HCT116 (cell line): ENCODE data around the gene ATP1A2. TPM values are rescaled to one million over a fixed set of nuclear protein-coding genes. Genes with fewer than 3 reads are reported as not detected.
A peak's percentile ranks its signal among the peaks of the same experiment; 100 is the strongest.

Source experiments
- ATAC-seq: fragments of 200-7000 bp; cut with Tn5 transposase; 2 replicates; pipeline ENCODE4 v1.9.1; 2020; ENCODE audit warnings: mild to moderate bottlenecking, moderate library complexity
- BruUV-seq: library from RNA; stranded (reverse); fragments of 400-500 nt; replicated peaks from 2 replicates; lab custom pipeline; 2021; lab: Mats Ljungman, UMichigan
- CTCF ChIA-PET: fragments of 300-600 bp; sonication (Branson Sonifier 250); formaldehyde crosslinking; loops from one replicate; lab custom pipeline; 2021; ENCODE audit warnings: antibody characterized with exemption; lab: Charles Lee
- POLR2A ChIA-PET: fragments of 300-600, 350-600 bp; sonication (Branson Sonifier 250); formaldehyde crosslinking; loops from one replicate; lab custom pipeline; 2021; ENCODE audit warnings: antibody characterized with exemption; lab: Charles Lee
- RAD21 ChIA-PET, 2 experiments: fragments of 300-600 bp; sonication (Branson Sonifier 250); formaldehyde crosslinking; loops; one replicate each; lab custom pipeline; 2023; ENCODE audit warnings: low total read pairs in 2 of 2; ENCODE audit not compliant: uncharacterized antibody in 2 of 2, unreplicated experiment in 2 of 2, low non-redundant PET in 1 of 2; lab: Charles Lee
- DNase-seq: peaks from one replicate; pipeline ENCODE4 v3.0.0-alpha.2; 2010; ENCODE audit warnings: low read depth, low spot score
- H2AFZ ChIP-seq: fragments of 200-600 bp; shearing (Covaris generic), sonication (generic); 2 replicates; pipeline ENCODE4 v1.6.1; 2017; ENCODE audit warnings: low read depth, mixed run types, mixed read lengths, antibody characterized with exemption, low read length; ENCODE audit not compliant: poor library complexity, severe bottlenecking
- H3K27ac ChIP-seq: 2 replicates; pipeline ENCODE4 v1.5.1; 2012; ENCODE audit warnings: low read depth, low read length
- H3K27me3 ChIP-seq: fragments of 200-600 bp; sonication (generic); 2 replicates; pipeline ENCODE4 v1.6.1; 2016; ENCODE audit warnings: mixed run types, low read length, mixed read lengths; ENCODE audit not compliant: insufficient read depth
- H3K36me3 ChIP-seq, 2 experiments: fragments of 200-500 bp in 1 of 2; fragments of 200-600 bp in 1 of 2; sonication (Bioruptor generic) in 1 of 2; sonication (generic) in 1 of 2; 2 replicates each; pipeline versions ENCODE4 v1.5.1 to v1.6.1; 2014 to 2016; ENCODE audit warnings: low read length in 2 of 2, inconsistent platforms in 1 of 2, mixed read lengths in 1 of 2, mixed run types in 1 of 2; ENCODE audit not compliant: insufficient read depth in 2 of 2, control insufficient read depth in 1 of 2
- H3K4me1 ChIP-seq, 2 experiments: fragments of 200-600 bp in 1 of 2; sonication (generic) in 1 of 2; 2 replicates each; pipeline versions ENCODE4 v1.5.1 to v1.6.1; 2012 to 2017; ENCODE audit warnings: low read length in 2 of 2, inconsistent platforms in 1 of 2, mild to moderate bottlenecking in 1 of 2, mixed read lengths in 1 of 2, mixed run types in 1 of 2, moderate library complexity in 1 of 2; ENCODE audit not compliant: insufficient read depth in 2 of 2, control insufficient read depth in 1 of 2
- H3K4me2 ChIP-seq: fragments of 200-600 bp; sonication (generic); 2 replicates; pipeline ENCODE4 v1.6.1; 2017; ENCODE audit warnings: mixed run types, low read length, mixed read lengths
- H3K4me3 ChIP-seq, 2 experiments: fragments of 200-600 bp in 1 of 2; sonication (generic) in 1 of 2; replicated peaks in 1 of 2; 2 replicates each; pipeline ENCODE4 v1.5.1; 2011 to 2016; ENCODE audit warnings: low read length in 2 of 2, control low read depth in 1 of 2, low read depth in 1 of 2, mild to moderate bottlenecking in 1 of 2, mixed read lengths in 1 of 2, mixed run types in 1 of 2
- H3K79me2 ChIP-seq: fragments of 200-600 bp; sonication (generic); 2 replicates; pipeline ENCODE4 v1.6.1; 2017; ENCODE audit warnings: mild to moderate bottlenecking, mixed run types, low read length, moderate library complexity, mixed read lengths; ENCODE audit not compliant: insufficient read depth
- H3K9ac ChIP-seq: fragments of 200-600 bp; sonication (generic); 2 replicates; pipeline ENCODE4 v1.6.1; 2016; ENCODE audit warnings: low read length, mixed read lengths
- H3K9me2 ChIP-seq: fragments of 200-600 bp; sonication (generic), shearing (Covaris generic); 2 replicates; pipeline ENCODE4 v1.6.1; 2017; ENCODE audit warnings: mixed run types, mild to moderate bottlenecking, moderate library complexity; ENCODE audit not compliant: insufficient read depth
- H3K9me3 ChIP-seq, 2 experiments: fragments of 200-500 bp in 1 of 2; fragments of 200-600 bp in 1 of 2; sonication (Bioruptor generic) in 1 of 2; sonication (generic) in 1 of 2; 2 replicates each; pipeline ENCODE4 v1.6.1; 2014 to 2017; ENCODE audit warnings: low read length in 2 of 2, mixed read lengths in 2 of 2, inconsistent platforms in 1 of 2, low read depth in 1 of 2, mild to moderate bottlenecking in 1 of 2, mixed run types in 1 of 2, moderate library complexity in 1 of 2; ENCODE audit not compliant: control insufficient read depth in 1 of 2, insufficient read depth in 1 of 2
- H4K20me1 ChIP-seq: fragments of 200-600 bp; sonication (generic), shearing (Covaris generic); 2 replicates; pipeline ENCODE4 v1.6.1; 2017; ENCODE audit warnings: mixed run types, mild to moderate bottlenecking, moderate library complexity; ENCODE audit not compliant: insufficient read depth
- ATF3 ChIP-seq: IDR thresholded peaks from 2 replicates; pipeline ENCODE4 v1.6.1; 2012
- CTCF ChIP-seq, 3 experiments: fragments of 200-600 bp in 1 of 3; sonication (generic) in 1 of 3; IDR thresholded peaks in 2 of 3; conservative IDR thresholded peaks in 1 of 3; 2 replicates each; pipeline ENCODE4 v1.5.1; 2012 to 2017; ENCODE audit warnings: low read depth in 2 of 3, low read length in 2 of 3, antibody characterized with exemption in 1 of 3, borderline replicate concordance in 1 of 3, control low read depth in 1 of 3, mild to moderate bottlenecking in 1 of 3, mixed read lengths in 1 of 3, mixed run types in 1 of 3, moderate library complexity in 1 of 3; ENCODE audit not compliant: insufficient read depth in 1 of 3
- EGR1 ChIP-seq: IDR thresholded peaks from 2 replicates; pipeline ENCODE4 v1.6.1; 2012; ENCODE audit warnings: low read depth
- EZH2phosphoT487 ChIP-seq: fragments of 200-600 bp; IDR thresholded peaks from 2 replicates; pipeline ENCODE4 v1.6.1; 2018; ENCODE audit warnings: antibody characterized with exemption, borderline replicate concordance
- POLR2AphosphoS5 ChIP-seq: IDR thresholded peaks from 2 replicates; pipeline ENCODE4 v1.6.1; 2011; ENCODE audit warnings: mild to moderate bottlenecking, low read depth, low read length, moderate library complexity
- RAD21 ChIP-seq: IDR thresholded peaks from 2 replicates; pipeline ENCODE4 v1.6.1; 2012; ENCODE audit warnings: low read depth, mild to moderate bottlenecking
- REST ChIP-seq: IDR thresholded peaks from 2 replicates; pipeline ENCODE4 v1.6.1; 2012; ENCODE audit warnings: low read depth
- SP1 ChIP-seq: IDR thresholded peaks from 2 replicates; pipeline ENCODE4 v1.6.1; 2012; ENCODE audit warnings: low read depth
- SRF ChIP-seq: IDR thresholded peaks from 2 replicates; pipeline ENCODE4 v1.6.1; 2012; ENCODE audit warnings: low read depth
- ZBTB33 ChIP-seq: IDR thresholded peaks from 2 replicates; pipeline ENCODE4 v1.6.1; 2011; ENCODE audit warnings: mild to moderate bottlenecking, low read length, moderate library complexity; ENCODE audit not compliant: insufficient replicate concordance; ENCODE audit errors: extremely low read depth
- ZNF274 ChIP-seq: fragments of 200-500 bp; sonication (Bioruptor generic); IDR thresholded peaks from 2 replicates; pipeline ENCODE4 v1.6.1; 2014; ENCODE audit warnings: mild to moderate bottlenecking, low read depth, low read length, inconsistent platforms
- intact Hi-C: fragments of 100-400 bp; cut with micrococcal nuclease; formaldehyde crosslinking; loops from 2 replicates; pipeline ENCODE4 v1.10.0; 2022
- total RNA-seq: library from RNA; stranded (reverse); gene quantifications from one replicate; pipeline ENCODE4 v1.2.1, GENCODE V29; 2021; ENCODE audit not compliant: unreplicated experiment

ATP1A2 gene
- total RNA-seq, 1 experiment from 2014 or later: not detected

GRCh38 chr1:160127865-160128523 lies 12.4 kb downstream of the ATP1A2 start:
- no peaks in the 10 kb centered on the region for H4K20me1 ChIP-seq
- POLR2A ChIA-PET: interaction anchor here (1.2 kb wide), 1 partner anchor 20 kb away, joined by 3 read pairs; no protein-coding TSS in a partner anchor
- H3K27ac ChIP-seq: no peak overlapping the region
- RAD21 ChIA-PET: no interaction called here
- peak; percentile 32; the same call in 1 of the 2 replicates for ATAC-seq
- H3K79me2 ChIP-seq: no peaks in the 10 kb centered on the region
- DNase-seq: no peak
- H3K36me3 ChIP-seq: no peaks in the 10 kb centered on the region
- H3K4me1 ChIP-seq: peaks cover 15 to 31% of the 10 kb centered on the region in 2 experiments
- 0 out of 2 replicates have a peak, but pooled peaks cover 2% of the 10 kb centered on the region for H3K9me2 ChIP-seq
- no TSS peak for BruUV-seq
- no peaks in the 10 kb centered on the region for H3K27me3 ChIP-seq
- H2AFZ ChIP-seq: no peak overlapping the region
- intact Hi-C loops: no loop called here
- no peaks in the 10 kb centered on the region for H3K9me3 ChIP-seq
- 0 out of 2 replicates have a peak overlapping the region, but pooled peaks have one; percentile 14 for H3K4me2 ChIP-seq
- no peak overlapping the region for H3K9ac ChIP-seq
- CTCF ChIA-PET: interaction anchor here (1.0 to 1.4 kb wide), 2 partner anchors 19 to 27 kb away, joined by 3 to 4 read pairs; no protein-coding TSS in a partner anchor
- H3K4me3 ChIP-seq: no peak overlapping the region
- TF ChIP-seq REST (no peak), EZH2phosphoT487 (no peak), ATF3 (no peak), SRF (no peak), ZNF274 (no peak), POLR2AphosphoS5 (no peak), CTCF (IDR thresholded peaks at IDR 0.05 in 2 of 3, conservative IDR thresholded peaks at IDR 0.05 in 1 of 3; ENCODE audit: borderline replicate concordance in 1 of 3, insufficient read depth in 1 of 3, low read depth in 2 of 3, low read length in 2 of 3) (no peak), RAD21 (no peak), EGR1 (no peak), ZBTB33 (no peak), SP1 (no peak)
